Activated CD4-positive, alpha-beta memory T cell treated with anti-CD3 and anti-CD28 coated beads for 36 hours (primary cell): ENCODE results near the gene CNTN6. TPM values are rescaled to one million over a fixed set of nuclear protein-coding genes. Genes with fewer than 3 reads are reported as not detected.
"Not testable (repeated sequence)": the region's sequence is repeated elsewhere in the genome, so short reads cannot be mapped to it uniquely, and the experiment has no call there.

Experiments used
- CTCF ChIA-PET: fragments of 350-600 bp; sonication (Branson Sonifier 250); formaldehyde crosslinking; loops from one replicate; lab custom pipeline; 2021; ENCODE audit warnings: antibody characterized with exemption, inconsistent platforms; lab: Charles Lee
- POLR2A ChIA-PET: fragments of 350-600 bp; sonication (Branson Sonifier 250); formaldehyde crosslinking; loops from one replicate; lab custom pipeline; 2021; ENCODE audit warnings: antibody characterized with exemption; lab: Charles Lee
- DNase-seq: peaks from one replicate; pipeline ENCODE4 v3.0.0-alpha.2; 2020
- H3K27ac Mint-ChIP-seq: one replicate; pipeline ENCODE4 v1.8.0; 2021; ENCODE audit warnings: mixed read lengths
- H3K27me3 Mint-ChIP-seq: one replicate; pipeline ENCODE4 v1.8.0; 2021; ENCODE audit warnings: mixed read lengths
- H3K36me3 Mint-ChIP-seq: one replicate; pipeline ENCODE4 v1.8.0; 2021; ENCODE audit warnings: mixed read lengths
- H3K4me1 Mint-ChIP-seq: one replicate; pipeline ENCODE4 v1.8.0; 2021; ENCODE audit warnings: low read depth, mixed read lengths
- H3K4me3 Mint-ChIP-seq: one replicate; pipeline ENCODE4 v1.8.0; 2021; ENCODE audit warnings: mild to moderate bottlenecking, mixed read lengths
- H3K9me3 Mint-ChIP-seq: one replicate; pipeline ENCODE4 v1.8.0; 2021; ENCODE audit warnings: mixed read lengths
- intact Hi-C: fragments of 100-400 bp; cut with micrococcal nuclease; formaldehyde crosslinking; loops from one replicate; pipeline ENCODE4 v1.15.1; 2023
- total RNA-seq, 2 experiments: library from RNA; stranded (reverse); gene quantifications; one replicate each; pipeline ENCODE4 v1.2.3, GENCODE V29; 2021

The CNTN6 gene
- total RNA-seq, 2 experiments from 2014 or later: not detected

DNA sequence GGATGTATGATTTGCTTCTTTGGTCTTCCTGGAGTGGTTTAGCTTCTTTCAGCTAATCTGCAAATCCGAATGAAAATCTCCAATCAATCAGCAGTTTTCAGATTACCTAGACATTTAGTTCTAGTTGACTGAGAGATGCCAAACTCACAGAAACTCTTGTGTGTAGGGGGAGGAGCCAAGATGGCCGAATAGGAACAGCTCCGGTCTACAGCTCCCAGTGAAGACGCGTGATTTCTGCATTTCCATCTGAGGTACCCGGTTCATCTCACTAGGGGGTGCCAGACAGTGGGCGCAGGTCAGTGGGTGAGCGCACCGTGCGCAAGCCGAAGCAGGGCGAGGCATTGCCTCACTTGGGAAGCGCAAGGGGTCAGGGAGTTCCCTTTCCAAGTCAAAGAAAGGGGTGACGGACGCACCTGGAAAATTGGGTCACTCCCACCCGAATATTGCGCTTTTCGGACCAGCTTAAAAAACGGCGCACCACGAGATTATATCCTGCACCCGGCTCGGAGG is 294.6 kb downstream of the CNTN6 start:
- DNase-seq, H3K4me1 Mint-ChIP-seq, intact Hi-C loops, H3K27ac Mint-ChIP-seq, H3K27me3 Mint-ChIP-seq, POLR2A ChIA-PET, H3K36me3 Mint-ChIP-seq, H3K4me3 Mint-ChIP-seq, CTCF ChIA-PET: not testable (repeated sequence)
- H3K9me3 Mint-ChIP-seq: peaks cover 17% of the 10 kb centered on the region

DNA sequence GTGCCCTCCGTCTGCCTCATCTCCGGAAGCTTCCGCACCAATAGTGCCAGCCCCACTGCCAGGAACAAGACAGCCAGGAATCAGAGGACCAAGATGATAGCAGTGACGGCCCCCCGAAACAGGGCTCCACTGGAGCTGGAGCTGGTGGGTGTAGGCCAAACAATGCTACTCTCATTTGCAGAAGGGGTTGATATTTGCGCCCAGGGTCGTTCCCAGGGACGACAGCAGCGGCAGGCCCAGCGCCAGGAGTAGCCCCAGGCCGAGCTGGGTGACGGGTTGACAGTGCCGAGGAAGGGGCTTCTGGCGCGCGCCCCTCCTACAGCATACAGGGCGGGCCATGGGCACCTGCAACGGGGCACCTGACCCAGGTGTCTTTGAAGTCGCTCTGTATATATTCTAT is 301.4 kb downstream of the CNTN6 start:
- CTCF ChIA-PET: no interaction called here
- no peaks in the 10 kb centered on the region for H3K4me1 Mint-ChIP-seq
- intact Hi-C loops: no loop called here

GRCh38 chr3:1400571-1400970 is 307.7 kb downstream of the CNTN6 start:
- no peaks in the 10 kb centered on the region for H3K4me1 Mint-ChIP-seq
- no peak overlapping the region for H3K4me3 Mint-ChIP-seq
- DNase-seq: no peak
- no peaks in the 10 kb centered on the region for H3K36me3 Mint-ChIP-seq
- intact Hi-C loops: no loop called here
- H3K9me3 Mint-ChIP-seq: peaks cover 6% of the 10 kb centered on the region
- H3K27ac Mint-ChIP-seq: no peak overlapping the region
- CTCF ChIA-PET: no interaction called here
- no peaks in the 10 kb centered on the region for H3K27me3 Mint-ChIP-seq
- POLR2A ChIA-PET: no interaction called here

More for the DNA sequence above, 301.4 kb downstream of the CNTN6 start:
- Mint-ChIP-seq H3K27me3 (no peaks in the 10 kb centered on the region), H3K36me3 (no peaks in the 10 kb centered on the region), H3K9me3 (peaks cover 9% of the 10 kb centered on the region), H3K27ac (no peak overlapping the region), H3K4me3 (no peak overlapping the region)
- POLR2A ChIA-PET: no interaction called here
- no peak for DNase-seq

GRCh38 chr3:1404270-1404962 is 311.6 kb downstream of the CNTN6 start:
- DNase-seq: no peak
- Mint-ChIP-seq H3K4me3 (no peak overlapping the region), H3K9me3 (peaks cover 9% of the 10 kb centered on the region), H3K36me3 (no peaks in the 10 kb centered on the region), H3K4me1 (no peaks in the 10 kb centered on the region), H3K27me3 (no peaks in the 10 kb centered on the region), H3K27ac (no peak overlapping the region)
- intact Hi-C loops: no loop called here
- POLR2A ChIA-PET: no interaction called here
- CTCF ChIA-PET: no interaction called here

DNA sequence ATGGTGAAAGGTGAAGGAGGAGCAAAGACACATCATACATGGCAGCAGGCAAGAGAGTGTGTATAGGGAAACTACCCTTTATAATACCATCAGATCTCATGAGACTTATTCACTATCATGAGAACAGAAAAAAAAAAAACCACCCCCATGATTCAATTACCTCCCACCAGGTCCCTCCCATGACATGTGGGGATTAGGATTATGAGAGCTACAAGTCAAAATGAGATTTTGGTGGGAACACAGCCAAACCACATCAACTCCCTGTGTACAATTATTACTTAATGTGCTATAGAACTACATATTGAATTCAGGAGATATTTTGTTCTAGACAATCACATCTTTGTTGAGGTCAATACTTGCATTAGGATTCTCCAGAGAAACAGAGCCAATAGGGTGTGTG is 313.4 kb downstream of the CNTN6 start:
- ChIA-PET CTCF (no interaction called here), POLR2A (no interaction called here)
- Mint-ChIP-seq H3K27ac (no peak overlapping the region), H3K4me3 (no peak overlapping the region), H3K4me1 (no peaks in the 10 kb centered on the region), H3K27me3 (no peaks in the 10 kb centered on the region), H3K9me3 (peaks cover 9% of the 10 kb centered on the region), H3K36me3 (no peaks in the 10 kb centered on the region)
- DNase-seq: no peak
- intact Hi-C loops: no loop called here

GRCh38 chr3:1421577-1421976 is 328.8 kb downstream of the CNTN6 start:
- Mint-ChIP-seq H3K4me1 (no peaks in the 10 kb centered on the region), H3K9me3 (no peaks in the 10 kb centered on the region), H3K4me3 (no peak overlapping the region), H3K27ac (no peak overlapping the region), H3K36me3 (no peaks in the 10 kb centered on the region), H3K27me3 (no peaks in the 10 kb centered on the region)
- CTCF ChIA-PET: no interaction called here
- no peak for DNase-seq
- intact Hi-C loops: no loop called here
- POLR2A ChIA-PET: no interaction called here

DNA sequence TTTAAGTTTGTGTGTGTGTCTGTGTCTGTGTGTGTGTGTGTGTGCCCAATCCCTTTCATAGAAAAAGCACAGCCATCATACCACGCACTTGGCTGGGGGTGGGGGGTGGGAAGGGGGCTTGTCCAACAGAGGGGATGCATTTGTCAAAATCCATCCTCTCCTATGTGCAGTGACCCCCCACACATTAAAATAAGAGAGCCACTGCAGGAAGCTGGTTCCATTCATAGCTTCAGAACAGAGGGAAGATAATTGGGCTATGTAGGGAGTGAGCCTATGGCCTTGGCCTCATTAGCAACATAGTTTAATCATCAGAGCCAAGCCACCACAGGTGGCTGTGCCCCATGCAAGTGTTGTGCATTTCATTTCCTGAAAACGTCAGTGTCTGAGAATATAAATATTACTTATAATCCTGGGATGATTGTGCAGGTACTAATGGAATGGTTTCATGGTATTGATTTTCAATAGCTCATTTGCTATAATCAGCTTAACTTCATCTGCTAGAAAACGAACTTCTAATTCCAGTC is 330.8 kb downstream of the CNTN6 start:
- Mint-ChIP-seq H3K36me3 (no peaks in the 10 kb centered on the region), H3K4me1 (no peaks in the 10 kb centered on the region), H3K27ac (no peak overlapping the region), H3K4me3 (no peak overlapping the region), H3K9me3 (no peaks in the 10 kb centered on the region), H3K27me3 (no peaks in the 10 kb centered on the region)
- POLR2A ChIA-PET: no interaction called here
- CTCF ChIA-PET: no interaction called here
- no peak for DNase-seq
- intact Hi-C loops: no loop called here

DNA sequence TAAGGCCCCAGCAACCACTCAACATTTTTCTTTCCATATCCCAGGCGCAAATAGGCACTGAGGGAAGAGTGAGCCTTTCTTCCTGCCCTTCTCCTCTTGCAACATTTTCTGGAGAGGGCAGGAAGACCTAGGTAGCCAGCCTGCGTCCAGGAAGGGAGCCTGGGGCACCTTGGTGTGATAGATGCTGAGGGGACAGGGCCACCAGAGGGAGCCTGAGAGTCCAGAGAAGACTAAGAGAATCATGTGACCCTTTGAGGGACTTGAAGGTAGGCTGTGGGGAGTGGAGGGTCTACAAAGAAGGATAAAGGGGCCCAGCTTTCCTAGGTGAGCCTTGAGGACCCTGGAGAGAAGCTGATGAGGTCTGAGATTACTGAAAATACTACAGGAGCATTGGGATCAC is 346.6 kb downstream of the CNTN6 start:
- Mint-ChIP-seq H3K36me3 (no peaks in the 10 kb centered on the region), H3K27me3 (no peaks in the 10 kb centered on the region), H3K9me3 (no peaks in the 10 kb centered on the region), H3K4me1 (no peaks in the 10 kb centered on the region), H3K27ac (no peak overlapping the region), H3K4me3 (no peak overlapping the region)
- POLR2A ChIA-PET: no interaction called here
- CTCF ChIA-PET: no interaction called here
- DNase-seq: peak; percentile 15
- intact Hi-C loops: no loop called here

- H3K9me3 Mint-ChIP-seq: no peaks in the 10 kb centered on the region
Measured at GRCh38 chr3:1442271-1442670, 349.4 kb downstream of the CNTN6 start.

GRCh38 chr3:1444195-1444594 is 351.4 kb downstream of the CNTN6 start:
- CTCF ChIA-PET: no interaction called here
- Mint-ChIP-seq H3K27ac (no peak overlapping the region), H3K36me3 (no peaks in the 10 kb centered on the region), H3K27me3 (no peaks in the 10 kb centered on the region), H3K4me3 (no peak overlapping the region), H3K4me1 (no peaks in the 10 kb centered on the region), H3K9me3 (no peaks in the 10 kb centered on the region)
- DNase-seq: no peak
- intact Hi-C loops: no loop called here
- POLR2A ChIA-PET: no interaction called here

More at GRCh38 chr3:1442271-1442670, 349.4 kb downstream of the CNTN6 start:
- H3K4me1 Mint-ChIP-seq: no peaks in the 10 kb centered on the region
- POLR2A ChIA-PET: no interaction called here
- intact Hi-C loops: no loop called here
- no peak overlapping the region for H3K27ac Mint-ChIP-seq
- no peaks in the 10 kb centered on the region for H3K36me3 Mint-ChIP-seq
- no peak overlapping the region for H3K4me3 Mint-ChIP-seq
- DNase-seq: no peak
- no peaks in the 10 kb centered on the region for H3K27me3 Mint-ChIP-seq
- CTCF ChIA-PET: no interaction called here

DNA sequence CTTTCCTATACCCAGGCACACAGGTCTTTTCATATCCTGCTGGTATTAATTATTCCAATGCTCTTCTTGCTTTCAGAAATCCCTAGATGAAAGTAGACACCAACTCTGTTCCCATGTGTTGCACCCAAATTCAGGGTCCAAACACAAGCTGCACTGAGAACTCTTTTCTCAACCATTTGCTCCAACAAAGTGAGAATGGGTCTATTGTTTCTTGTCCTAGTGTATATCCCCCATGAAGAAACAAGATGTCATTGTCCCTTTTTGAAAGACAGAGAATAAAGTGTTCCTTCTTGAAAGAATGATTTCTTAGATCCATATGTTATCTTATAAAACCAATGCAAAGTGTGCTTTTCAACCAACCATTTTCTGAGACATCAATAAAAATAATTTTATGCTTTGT is 353.7 kb downstream of the CNTN6 start:
- H3K27ac Mint-ChIP-seq: no peak overlapping the region
- DNase-seq: no peak
- intact Hi-C loops: no loop called here
- no peaks in the 10 kb centered on the region for H3K9me3 Mint-ChIP-seq
- no peaks in the 10 kb centered on the region for H3K27me3 Mint-ChIP-seq
- H3K4me1 Mint-ChIP-seq: no peaks in the 10 kb centered on the region
- ChIA-PET POLR2A (no interaction called here), CTCF (no interaction called here)
- H3K4me3 Mint-ChIP-seq: no peak overlapping the region
- no peaks in the 10 kb centered on the region for H3K36me3 Mint-ChIP-seq

DNA sequence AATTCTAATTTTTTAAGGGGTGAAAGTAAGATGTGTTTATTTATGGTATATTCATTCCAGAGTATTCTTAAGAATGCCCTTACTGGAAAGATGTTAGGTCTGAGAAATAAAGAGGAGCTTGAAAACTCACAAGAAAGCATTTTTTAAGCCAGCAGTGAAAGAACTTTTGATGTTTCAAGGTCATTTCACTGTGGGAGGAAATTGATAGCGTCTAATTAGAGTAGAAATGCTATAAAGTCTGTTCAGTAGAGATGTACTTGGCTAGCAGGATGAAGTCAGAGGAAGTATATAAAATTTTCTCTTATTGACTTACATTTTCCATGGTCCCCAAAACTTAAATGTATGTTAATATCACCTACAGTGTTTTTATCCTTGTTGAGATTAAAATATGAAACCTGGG is 354.6 kb downstream of the CNTN6 start:
- POLR2A ChIA-PET: no interaction called here

DNA sequence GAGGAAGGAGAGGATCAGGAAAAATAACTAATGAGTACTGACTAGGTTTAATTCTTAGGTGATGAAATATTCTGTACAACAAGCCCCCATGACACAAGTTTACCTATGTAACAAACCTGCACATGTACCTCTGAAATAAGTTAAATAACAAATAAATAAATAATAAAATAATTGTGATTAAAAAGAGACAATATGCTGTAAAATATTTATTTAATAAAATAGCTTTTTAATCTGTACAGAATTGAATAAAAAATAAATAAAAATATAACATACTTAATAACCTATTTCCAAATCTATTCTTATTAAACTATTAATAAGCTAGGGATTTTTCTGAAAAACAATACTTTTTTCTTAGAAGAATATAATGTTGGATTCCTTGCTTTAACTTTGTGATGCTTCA is 355.6 kb downstream of the CNTN6 start:
- intact Hi-C loops: no loop called here
- no peaks in the 10 kb centered on the region for H3K4me1 Mint-ChIP-seq
- DNase-seq: no peak
- ChIA-PET CTCF (no interaction called here), POLR2A (no interaction called here)
- no peak overlapping the region for H3K27ac Mint-ChIP-seq
- H3K9me3 Mint-ChIP-seq: no peaks in the 10 kb centered on the region
- no peaks in the 10 kb centered on the region for H3K27me3 Mint-ChIP-seq
- no peaks in the 10 kb centered on the region for H3K36me3 Mint-ChIP-seq
- no peak overlapping the region for H3K4me3 Mint-ChIP-seq

More for the DNA sequence above, 354.6 kb downstream of the CNTN6 start:
- Mint-ChIP-seq H3K4me1 (no peaks in the 10 kb centered on the region), H3K27ac (no peak overlapping the region), H3K36me3 (no peaks in the 10 kb centered on the region), H3K27me3 (no peaks in the 10 kb centered on the region), H3K9me3 (no peaks in the 10 kb centered on the region), H3K4me3 (no peak overlapping the region)
- intact Hi-C loops: no loop called here
- CTCF ChIA-PET: no interaction called here
- no peak for DNase-seq
